T-helper 2 cell (primary cell): ENCODE data around the gene ELAVL3.
"Not testable (repeated sequence)": the region's sequence is repeated elsewhere in the genome, so short reads cannot be mapped to it uniquely, and the experiment has no call there.

Experiments
- DNase-seq, 5 experiments: peaks; one replicate each; pipeline versions ENCODE4 v3.0.0 to v3.0.0-alpha.2; 2012 to 2022

ELAVL3 gene

DNA sequence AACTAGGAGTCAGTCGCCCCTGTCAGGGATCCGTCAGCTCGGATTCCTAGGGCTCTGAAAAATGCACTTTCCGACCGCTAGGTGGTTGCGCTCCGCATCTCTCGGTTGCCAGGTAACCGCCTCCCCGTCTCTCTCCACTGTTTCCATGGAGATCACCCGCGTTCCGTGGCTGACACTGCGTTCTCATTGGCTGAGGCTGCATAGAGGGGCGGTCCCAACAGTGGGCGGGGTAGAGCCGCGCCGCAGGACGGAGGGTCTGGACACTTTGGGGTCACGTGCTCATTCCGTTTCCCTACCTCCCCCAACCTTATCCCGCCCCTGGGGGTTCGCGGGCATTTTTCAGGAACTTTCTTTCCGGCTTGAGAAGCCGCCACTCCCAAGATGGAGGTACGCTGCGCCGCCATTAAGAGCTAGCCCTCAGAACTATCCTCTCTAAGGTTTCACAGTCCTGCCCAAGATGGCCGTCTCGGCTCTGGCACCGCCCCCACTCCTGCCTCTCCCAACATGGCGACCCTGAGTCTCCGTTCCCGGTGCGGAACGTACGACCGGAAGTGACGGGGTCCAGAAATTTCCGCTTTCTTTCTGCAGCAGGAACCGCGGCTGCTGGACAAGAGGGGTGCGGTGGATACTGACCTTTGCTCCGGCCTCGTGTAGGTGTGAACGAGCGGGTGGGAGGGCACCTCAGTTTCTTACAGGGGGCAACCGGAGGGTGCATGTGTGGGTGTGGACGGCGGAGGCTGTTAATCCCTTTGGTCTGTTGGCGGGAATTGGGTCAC, 45.6 kb downstream of the ELAVL3 start, which contains the start of the genes ODAD3 and PRKCSH:
Gene ODAD3 (minus strand): TSS at position 65 of the 776 bp plus-strand sequence. CDS start 105 bp downstream, outside the sequence.
Gene PRKCSH (plus strand): TSS at position 579 of the 776 bp plus-strand sequence. CDS start 483 bp downstream, outside the sequence.
- DNase-seq: peak; percentile 86 to 100 (median 97)

- DNase-seq: no peak
These were observed 46.2 kb downstream of the ELAVL3 start for GRCh38 chr19:11434703-11435056.

DNA sequence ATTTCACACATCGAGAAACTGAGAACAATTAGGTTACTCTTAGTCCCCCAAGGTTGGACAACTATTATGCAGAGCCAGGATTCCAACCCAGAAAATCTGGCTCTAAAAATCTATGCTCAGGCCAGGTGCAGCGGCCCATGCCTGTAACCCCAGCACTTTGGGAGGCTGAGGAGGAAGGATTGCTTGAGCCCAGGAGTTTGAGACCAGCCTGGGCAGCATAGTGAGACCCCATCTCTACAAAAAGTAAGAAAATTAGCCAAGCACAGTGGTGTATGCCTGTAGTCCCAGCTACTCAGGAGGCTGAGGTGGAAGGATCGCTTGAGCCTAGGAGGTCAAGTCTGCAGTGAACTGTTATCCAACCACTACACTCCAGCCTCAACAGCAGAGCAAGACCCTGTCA, 47.3 kb downstream of the ELAVL3 start:
- DNase-seq: not testable (repeated sequence)

GRCh38 chr19:11426656-11427055, 54.2 kb downstream of the ELAVL3 start:
- DNase-seq: no peak

DNA sequence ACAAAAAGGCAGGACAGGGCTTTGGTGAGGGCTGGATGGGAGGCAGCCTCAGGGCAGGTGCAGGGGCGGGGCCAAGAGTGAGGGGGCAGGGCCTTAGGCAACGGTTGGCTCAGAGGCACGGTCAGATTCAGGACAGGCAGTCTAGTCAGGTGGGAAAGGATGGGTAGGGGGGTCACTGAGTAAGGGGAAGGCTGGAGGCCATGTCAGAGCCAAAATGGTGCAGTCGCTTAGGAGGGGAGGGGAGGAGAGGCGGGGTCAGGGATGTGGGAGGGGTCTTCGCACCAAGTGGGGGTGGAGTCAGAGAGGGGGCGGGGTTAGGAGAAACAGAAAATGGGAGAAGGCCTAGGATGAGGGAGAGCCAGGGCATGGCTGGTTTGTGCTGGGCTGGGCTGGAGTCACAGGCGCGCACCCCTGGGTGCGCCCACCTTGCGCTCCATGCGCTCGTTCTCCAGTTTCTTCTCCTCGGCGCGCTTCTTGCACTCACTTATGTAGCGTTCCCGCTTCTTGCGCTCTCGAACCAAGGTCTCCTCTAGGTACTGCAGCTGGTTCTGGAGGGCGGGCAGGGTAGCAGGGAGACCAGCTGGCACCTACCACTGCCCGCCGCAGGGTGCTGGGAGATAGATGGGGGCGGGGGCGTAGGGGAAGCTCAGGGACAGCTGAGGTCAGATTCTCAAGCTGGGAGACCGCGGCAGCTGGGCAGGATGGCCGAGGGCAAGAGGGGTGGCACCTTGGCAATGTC, 55.0 kb downstream of the ELAVL3 start:
- no peak for DNase-seq

- no peak for DNase-seq
These were observed 57.1 kb downstream of the ELAVL3 start for GRCh38 chr19:11423791-11424181.

- no peak for DNase-seq
These were observed 57.6 kb downstream of the ELAVL3 start for GRCh38 chr19:11423164-11423790.

DNA sequence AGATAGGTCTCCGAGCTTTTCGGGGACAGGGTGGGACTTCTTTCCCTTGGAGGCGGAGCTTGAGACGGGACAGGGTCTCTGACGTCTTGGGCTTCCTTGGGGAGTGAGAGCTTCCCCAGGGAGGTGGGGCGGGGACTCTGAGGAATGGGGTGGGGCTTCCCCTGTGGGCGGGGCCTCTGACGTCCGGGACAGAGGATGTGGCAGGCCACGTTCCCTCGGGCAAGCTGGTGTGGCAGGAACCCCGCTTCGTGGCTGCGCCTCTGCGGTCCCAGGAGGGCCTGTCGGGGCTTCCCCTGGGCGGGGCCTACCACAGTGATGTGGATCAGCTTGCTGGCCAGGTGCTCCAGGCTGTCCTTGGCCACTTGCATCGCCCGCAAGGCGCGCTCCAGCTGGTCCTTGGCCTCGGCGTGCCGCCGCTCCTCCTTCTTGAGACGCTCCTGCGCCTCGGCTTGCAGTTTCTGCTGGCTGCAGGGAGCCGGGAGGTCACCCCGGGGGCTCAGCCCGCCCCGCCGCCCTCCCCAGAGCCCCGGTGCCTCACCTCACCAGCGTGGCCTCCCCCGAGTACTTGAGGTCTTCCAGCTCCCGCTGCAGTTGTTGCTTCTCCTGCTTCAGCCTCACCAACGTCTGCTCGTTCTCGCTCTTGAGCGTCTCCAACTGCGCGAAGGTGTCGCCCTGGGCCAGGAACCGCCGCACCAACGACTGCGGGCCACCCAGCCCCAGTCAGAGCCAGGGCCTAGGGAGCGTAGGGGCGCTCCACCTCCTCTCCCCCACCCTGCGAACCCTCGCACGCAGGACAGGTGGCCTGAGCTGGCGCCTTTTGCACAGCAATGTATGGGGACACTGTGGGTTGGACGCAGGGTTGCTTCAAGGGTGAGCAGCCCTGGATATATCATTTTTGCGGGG, 58.4 kb downstream of the ELAVL3 start:
- DNase-seq: peak; percentile 25 to 85 (median 57)

GRCh38 chr19:11421371-11422098, 59.3 kb downstream of the ELAVL3 start:
- DNase-seq: peak in 3 of 5 experiments; percentile 26 to 39 (median 26)

- DNase-seq: no peak
These were observed 60.1 kb downstream of the ELAVL3 start for GRCh38 chr19:11420429-11421370.

- no peak for DNase-seq
These were observed 62.0 kb downstream of the ELAVL3 start, which contains the start of gene RGL3 for GRCh38 chr19:11418549-11419506. TSS of gene RGL3 (minus strand) at chr19:11419314. CDS start at chr19:11419278, 36 bp downstream.

DNA sequence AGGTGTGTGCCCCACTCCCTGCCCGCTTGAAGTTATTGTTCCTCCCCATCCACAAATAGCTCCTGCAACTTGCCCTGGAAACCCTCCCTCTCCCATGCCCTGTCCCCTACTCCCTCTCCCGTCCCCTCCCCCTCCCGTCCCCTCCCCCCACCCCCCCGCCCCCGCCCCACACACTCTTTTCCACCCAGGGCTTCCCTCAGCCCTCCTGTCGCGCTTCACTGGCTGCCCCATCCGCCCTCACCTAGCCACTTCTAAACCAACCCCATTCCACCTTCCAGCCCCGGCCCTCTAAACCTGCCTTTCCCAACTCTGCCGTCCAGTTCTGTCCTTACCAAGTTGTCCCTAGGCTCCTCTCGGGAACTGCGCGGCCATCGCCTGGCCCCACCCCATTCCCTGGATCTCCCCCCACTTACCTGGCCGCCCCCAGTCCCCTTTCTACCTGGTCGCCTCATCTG, 62.7 kb downstream of the ELAVL3 start:
- DNase-seq: no peak

GRCh38 chr19:11416346-11417052, 64.3 kb downstream of the ELAVL3 start:
- no peak for DNase-seq

DNA sequence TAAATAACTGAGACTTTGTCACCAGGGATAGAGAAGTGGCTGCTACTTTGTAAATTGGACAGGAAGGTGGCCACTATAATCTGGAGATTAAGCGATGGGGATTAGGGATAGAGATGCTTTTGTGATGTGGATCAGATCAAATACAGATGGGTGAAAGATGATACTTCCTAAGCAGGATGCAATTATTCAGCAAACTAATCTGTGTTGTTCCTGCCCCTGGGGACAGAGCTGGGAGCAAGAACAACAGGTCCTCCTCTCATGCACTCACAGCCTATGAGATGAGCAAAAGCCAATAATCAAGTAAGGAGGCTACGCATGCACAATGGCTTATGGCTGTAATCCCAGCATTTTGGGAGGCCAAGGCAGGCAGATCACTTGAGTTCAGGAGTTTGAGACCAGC, 66.3 kb downstream of the ELAVL3 start:
- DNase-seq: no peak

GRCh38 chr19:11410682-11411081, 70.2 kb downstream of the ELAVL3 start:
- DNase-seq: no peak

- no peak for DNase-seq
These were observed 72.3 kb downstream of the ELAVL3 start for GRCh38 chr19:11408591-11408990.

DNA sequence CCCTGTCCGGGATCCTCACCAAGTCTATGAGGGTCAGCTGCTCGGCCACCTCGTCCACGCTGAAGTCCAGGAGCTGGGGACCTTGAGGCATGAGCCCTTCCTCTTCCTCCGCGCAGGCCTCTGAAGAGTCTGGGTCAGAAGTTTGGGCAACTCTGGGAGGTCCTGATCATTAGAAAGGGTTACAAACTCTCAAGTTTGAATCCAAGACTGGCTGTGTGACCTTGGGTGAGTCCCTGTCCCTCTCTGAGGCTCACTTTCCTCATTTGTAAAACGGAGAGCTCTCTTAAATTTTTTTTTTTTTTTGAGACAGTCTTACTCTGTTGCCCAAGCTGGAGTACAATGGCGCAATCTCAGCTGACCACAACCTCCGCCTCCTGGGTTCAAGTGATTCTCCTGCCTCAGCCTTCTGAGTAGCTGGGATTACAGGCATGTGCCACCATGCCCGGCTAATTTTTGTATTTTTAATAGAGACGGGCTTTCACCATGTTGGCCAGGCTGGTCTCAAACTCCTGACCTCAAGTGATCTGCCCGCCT, 74.1 kb downstream of the ELAVL3 start:
- DNase-seq: not testable (repeated sequence)
